IMR-90 (cell line): ENCODE data around the gene PITPNB. TPM values are rescaled to one million over a fixed set of nuclear protein-coding genes. Genes with fewer than 3 reads are reported as not detected.

ENCODE experiments used
- ATAC-seq: fragments of 200-7000 bp; cut with Tn5 transposase; 2 replicates; pipeline ENCODE4 v1.9.1; 2020; ENCODE audit warnings: low read depth, mild to moderate bottlenecking, moderate library complexity
- BruUV-seq: library from RNA; stranded (reverse); fragments of 400-500 nt; replicated peaks from 2 replicates; lab custom pipeline; 2021; lab: Mats Ljungman, UMichigan
- CTCF ChIA-PET: fragments of 300-600 bp; formaldehyde crosslinking; extraction: SDS; loops from one replicate; lab custom pipeline; 2021; ENCODE audit warnings: antibody characterized with exemption; lab: Yijun Ruan, JAX
- POLR2A ChIA-PET: fragments of 300-600 bp; sonication (Branson Sonifier 250); formaldehyde crosslinking; loops from one replicate; lab custom pipeline; 2022; ENCODE audit warnings: antibody characterized with exemption; ENCODE audit not compliant: unreplicated experiment; lab: Charles Lee
- DNase-seq: peaks from one replicate; pipeline ENCODE4 v3.0.0; 2013
- H2AFZ ChIP-seq: replicated peaks from 2 replicates; pipeline ENCODE3; 2013; ENCODE audit warnings: low read length, mild to moderate bottlenecking; ENCODE audit not compliant: poor library complexity
- H2AK5ac ChIP-seq: 2 replicates; pipeline ENCODE4 v1.6.1; 2013; ENCODE audit warnings: low read depth, low read length, inconsistent platforms
- H2AK9ac ChIP-seq: replicated peaks from 2 replicates; pipeline ENCODE3; 2013; ENCODE audit warnings: mild to moderate bottlenecking, low read depth, low read length, moderate library complexity; ENCODE audit not compliant: poor library complexity
- H2BK120ac ChIP-seq: 2 replicates; pipeline ENCODE4 v1.6.1; 2013; ENCODE audit warnings: low read depth, low read length, inconsistent platforms
- H2BK15ac ChIP-seq: 3 replicates; pipeline ENCODE4 v1.6.1; 2013; ENCODE audit warnings: low read depth, low read length, inconsistent platforms
- H2BK20ac ChIP-seq: 2 replicates; pipeline ENCODE4 v1.6.1; 2013; ENCODE audit warnings: low read depth, mild to moderate bottlenecking, inconsistent platforms, low read length, moderate library complexity
- H2BK5ac ChIP-seq: 2 replicates; pipeline ENCODE4 v1.6.1; 2013; ENCODE audit warnings: mild to moderate bottlenecking, low read depth, low read length, inconsistent platforms; ENCODE audit not compliant: poor library complexity, severe bottlenecking
- H3K14ac ChIP-seq: replicated peaks from 2 replicates; pipeline ENCODE4 v1.6.1; 2013; ENCODE audit warnings: low read depth, low read length, inconsistent platforms
- H3K18ac ChIP-seq: 2 replicates; pipeline ENCODE4 v1.6.1; 2013; ENCODE audit warnings: low read depth, low read length, control low read depth
- H3K23ac ChIP-seq: 2 replicates; pipeline ENCODE4 v1.6.1; 2013; ENCODE audit warnings: low read depth, low read length, inconsistent platforms
- H3K27ac ChIP-seq: 2 replicates; pipeline ENCODE4 v1.5.1; 2013; ENCODE audit warnings: mild to moderate bottlenecking, control low read depth, low read length; ENCODE audit not compliant: insufficient read depth
- H3K27me3 ChIP-seq: 2 replicates; pipeline ENCODE4 v1.6.1; 2013; ENCODE audit warnings: low read length; ENCODE audit not compliant: control insufficient read depth, insufficient read depth
- H3K36me3 ChIP-seq: 2 replicates; pipeline ENCODE4 v1.6.1; 2013; ENCODE audit warnings: low read length, mixed read lengths; ENCODE audit not compliant: control insufficient read depth, insufficient read depth
- H3K4ac ChIP-seq: 2 replicates; pipeline ENCODE4 v1.6.1; 2013; ENCODE audit warnings: low read depth, low read length, inconsistent platforms
- H3K4me1 ChIP-seq: 2 replicates; pipeline ENCODE4 v1.6.1; 2013; ENCODE audit warnings: low read length, mixed read lengths; ENCODE audit not compliant: control insufficient read depth, insufficient read depth
- H3K4me2 ChIP-seq: 2 replicates; pipeline ENCODE4 v1.6.1; 2013; ENCODE audit warnings: low read depth, mild to moderate bottlenecking, control low read depth, low read length, moderate library complexity
- H3K4me3 ChIP-seq: 2 replicates; pipeline ENCODE4 v1.5.1; 2013; ENCODE audit warnings: low read depth, mild to moderate bottlenecking, control low read depth, low read length, moderate library complexity; ENCODE audit not compliant: insufficient read depth
- H3K56ac ChIP-seq: 2 replicates; pipeline ENCODE4 v1.6.1; 2013; ENCODE audit warnings: low read length, inconsistent platforms; ENCODE audit not compliant: insufficient read depth; ENCODE audit errors: extremely low read depth
- H3K79me1 ChIP-seq, 2 experiments: 2 replicates each; pipeline ENCODE4 v1.6.1; 2013; ENCODE audit warnings: low read length in 2 of 2, inconsistent platforms in 1 of 2, low read depth in 1 of 2
- H3K9ac ChIP-seq: 2 replicates; pipeline ENCODE4 v1.6.1; 2013; ENCODE audit warnings: low read depth, low read length, control low read depth
- H3K9me1 ChIP-seq: 2 replicates; pipeline ENCODE4 v1.6.1; 2013; ENCODE audit warnings: low read length, inconsistent platforms; ENCODE audit not compliant: insufficient read depth
- H3K9me3 ChIP-seq: 2 replicates; pipeline ENCODE4 v1.6.1; 2013; ENCODE audit warnings: low read length; ENCODE audit not compliant: control insufficient read depth, insufficient read depth
- H4K20me1 ChIP-seq: 2 replicates; pipeline ENCODE4 v1.6.1; 2013; ENCODE audit warnings: low read length, inconsistent platforms; ENCODE audit not compliant: insufficient read depth
- H4K5ac ChIP-seq: 2 replicates; pipeline ENCODE4 v1.6.1; 2013; ENCODE audit warnings: mild to moderate bottlenecking, low read depth, low read length, control low read depth
- H4K8ac ChIP-seq, 2 experiments: 2 replicates each; pipeline ENCODE4 v1.6.1; 2013; ENCODE audit warnings: low read depth in 2 of 2, low read length in 2 of 2, control low read depth in 1 of 2, inconsistent platforms in 1 of 2
- H4K91ac ChIP-seq: 2 replicates; pipeline ENCODE4 v1.6.1; 2013; ENCODE audit warnings: low read depth, low read length, inconsistent platforms; ENCODE audit not compliant: insufficient read depth
- BHLHE40 ChIP-seq: fragments of 150-350 bp; IDR thresholded peaks from 2 replicates; pipeline ENCODE4 v1.6.1; 2016; ENCODE audit warnings: mild to moderate bottlenecking, low read depth, low read length
- CTCF ChIP-seq: conservative IDR thresholded peaks from 2 replicates; pipeline ENCODE4 v1.5.1; 2012; ENCODE audit warnings: mild to moderate bottlenecking, low read depth, low read length, improper control_type of control experiment
- ELK1 ChIP-seq: fragments of 150-350 bp; IDR thresholded peaks from 2 replicates; pipeline ENCODE4 v1.6.1; 2016; ENCODE audit warnings: low read depth, mild to moderate bottlenecking, low read length, moderate library complexity, borderline replicate concordance
- FOS ChIP-seq: fragments of 150-350 bp; IDR thresholded peaks from 2 replicates; pipeline ENCODE4 v1.6.1; 2016; ENCODE audit warnings: low read depth, low read length
- MAFK ChIP-seq: IDR thresholded peaks from 2 replicates; pipeline ENCODE4 v1.6.1; 2012; ENCODE audit warnings: low read depth, low read length, improper control_type of control experiment
- NFE2L2 ChIP-seq: fragments of 150-350 bp; IDR thresholded peaks from 2 replicates; pipeline ENCODE4 v1.6.1; 2016; ENCODE audit warnings: low read depth, mild to moderate bottlenecking, low read length
- RAD21 ChIP-seq: IDR thresholded peaks from 2 replicates; pipeline ENCODE4 v1.6.1; 2012; ENCODE audit warnings: low read length, improper control_type of control experiment
- RCOR1 ChIP-seq: IDR thresholded peaks from 2 replicates; pipeline ENCODE4 v1.6.1; 2012; ENCODE audit warnings: mild to moderate bottlenecking, low read length, improper control_type of control experiment; ENCODE audit not compliant: insufficient replicate concordance
- RFX5 ChIP-seq: IDR thresholded peaks from 2 replicates; pipeline ENCODE4 v1.8.0; 2012; ENCODE audit warnings: low read depth, mild to moderate bottlenecking, low read length, moderate library complexity
- SMC3 ChIP-seq: fragments of 150-350 bp; IDR thresholded peaks from 2 replicates; pipeline ENCODE4 v1.6.1; 2016; ENCODE audit warnings: low read depth, mild to moderate bottlenecking, antibody characterized with exemption, low read length, moderate library complexity
- WGBS, 2 experiments: methylation state at CpG; one replicate each; pipeline versions ENCODE4 v1.1.5 to v1.1.7; 2013; ENCODE audit warnings: missing lambda C conversion rate in 2 of 2; ENCODE audit not compliant: insufficient read length in 1 of 2; ENCODE audit errors: extremely low coverage in 2 of 2; 5-methylcytosine and 5-hydroxymethylcytosine counted together
- dilution Hi-C: fragments of 300-500 bp; cut with HindIII; formaldehyde crosslinking; loops from one replicate; pipeline ENCODE4 v1.14.3; 2018; ENCODE audit warnings: low sequenced_read_pairs; ENCODE audit not compliant: unreplicated experiment
- in situ Hi-C: fragments of 300-500 bp; cut with MboI; formaldehyde crosslinking; loops from 3 replicates; pipeline ENCODE4 v1.14.3; 2019; ENCODE audit warnings: low sequenced_read_pairs, inconsistent platforms, mixed read lengths
- intact Hi-C: fragments of 100-400 bp; cut with micrococcal nuclease; formaldehyde crosslinking; loops from 2 replicates; pipeline ENCODE4 v1.10.0; 2022
- polyA plus RNA-seq, 3 experiments: library from polyadenylated mRNA; depleted of rRNA; stranded (reverse); fragments of >200 nt; gene quantifications; 2 replicates each; pipeline ENCODE4 v1.2.3, GENCODE V29; 2012; ENCODE audit warnings: low replicate concordance in 1 of 3
- total RNA-seq: library from RNA; depleted of rRNA; stranded (reverse); fragments of >200 nt; gene quantifications from 2 replicates; pipeline ENCODE4 v1.2.3, GENCODE V29; 2012

The PITPNB gene
- total and polyA plus RNA-seq, 2 of the 4 experiments (the other 2 are of a cell fraction) = 19.7 to 54.5 TPM

GRCh38 chr22:27804470-27805297 lies 114.4 kb downstream of the PITPNB start:
- Histone ChIP-seq H3K18ac (peak overlapping the region; percentile 20; the same call in 1 of the 2 replicates), H3K27me3 (no peaks in the 10 kb centered on the region; the same call in 1 of the 2 replicates), H3K9me1 (no peaks in the 10 kb centered on the region), H2AFZ (peak overlapping the region; percentile 78), H2BK120ac (peak overlapping the region; percentile 75), H3K4me1 (peaks cover 8% of the 10 kb centered on the region), H3K79me1 (no peaks in the 10 kb centered on the region; a peak in 2 of 4 replicates), H3K9me3 (no peaks in the 10 kb centered on the region), H3K36me3 (no peaks in the 10 kb centered on the region; the same call in 1 of the 2 replicates), H3K9ac (no peak overlapping the region), H3K23ac (no peak overlapping the region), H2BK15ac (peak overlapping the region; percentile 60; the same call in 1 of the 3 replicates), H2AK9ac (peak overlapping the region; percentile 55), H3K56ac (no peak overlapping the region), H2AK5ac (peak overlapping the region; percentile 71; the same call in 1 of the 2 replicates), H3K4me3 (no peak overlapping the region), H4K5ac (peak overlapping the region; percentile 65; the same call in 1 of the 2 replicates), H2BK5ac (no peak overlapping the region), H2BK20ac (peak overlapping the region; percentile 61; the same call in 1 of the 2 replicates), H3K4me2 (peak overlapping the region; percentile 86), H4K91ac (peak overlapping the region; percentile 55), H3K27ac (no peak overlapping the region), H4K8ac (peak overlapping the region in 1 of 2 experiments; percentile 42; a peak in 2 of 4 replicates), H4K20me1 (no peaks in the 10 kb centered on the region; the same call in 1 of the 2 replicates), H3K4ac (peak overlapping the region; percentile 64), H3K14ac (no peak overlapping the region)
- TF ChIP-seq BHLHE40 = peak; percentile 29; the same call in 1 of the 2 replicates
- TF ChIP-seq RCOR1 = no peak
- TF ChIP-seq MAFK = no peak
- TF ChIP-seq RFX5 = no peak
- peak; percentile 75 for TF ChIP-seq CTCF
- TF ChIP-seq ELK1 = no peak
- no peak for TF ChIP-seq NFE2L2
- peak; percentile 86 for TF ChIP-seq RAD21
- TF ChIP-seq SMC3 = peak; percentile 75
- TF ChIP-seq FOS = no peak
- in situ Hi-C loops = loop anchor here (10.0 kb wide), 1 partner anchor 400 kb away; no protein-coding TSS in a partner anchor
- ATAC-seq (peak; percentile 56), DNase-seq (peak; percentile 64)
- dilution Hi-C loops = no loop called here
- ChIA-PET POLR2A (no interaction called here), CTCF (interaction anchor here (0.7 kb wide), 1 partner anchor 15 kb away, joined by 3 read pairs; no protein-coding TSS in a partner anchor)
- intact Hi-C loops = loop anchor here (1.0 to 10.0 kb wide), 8 partner anchors 63 to 1048 kb away; no protein-coding TSS in a partner anchor
- BruUV-seq = no TSS peak
- WGBS, 2 experiments = 17% methylated on average over 16 of the region's 31 CpGs; no CpG with 5 or more reads in 1 of the 2 experiments
